Erythroblast (primary cell): ENCODE results near the gene WDR45.
"Not testable (repeated sequence)": the region's sequence is repeated elsewhere in the genome, so short reads cannot be mapped to it uniquely, and the experiment has no call there.

Experiments used
- DNase-seq, 2 experiments: peaks; one replicate each; lab custom pipeline; 2025; lab: John Stamatoyannopoulos, UW
- GATA1 ChIP-seq: IDR thresholded peaks from 2 replicates; pipeline ENCODE4 v1.6.1; 2011; ENCODE audit warnings: low read depth, mild to moderate bottlenecking, control low read depth, low read length, moderate library complexity
- POLR2A ChIP-seq: IDR thresholded peaks from 2 replicates; pipeline ENCODE4 v1.6.1; 2011; ENCODE audit warnings: mild to moderate bottlenecking, low read length

WDR45 gene

DNA sequence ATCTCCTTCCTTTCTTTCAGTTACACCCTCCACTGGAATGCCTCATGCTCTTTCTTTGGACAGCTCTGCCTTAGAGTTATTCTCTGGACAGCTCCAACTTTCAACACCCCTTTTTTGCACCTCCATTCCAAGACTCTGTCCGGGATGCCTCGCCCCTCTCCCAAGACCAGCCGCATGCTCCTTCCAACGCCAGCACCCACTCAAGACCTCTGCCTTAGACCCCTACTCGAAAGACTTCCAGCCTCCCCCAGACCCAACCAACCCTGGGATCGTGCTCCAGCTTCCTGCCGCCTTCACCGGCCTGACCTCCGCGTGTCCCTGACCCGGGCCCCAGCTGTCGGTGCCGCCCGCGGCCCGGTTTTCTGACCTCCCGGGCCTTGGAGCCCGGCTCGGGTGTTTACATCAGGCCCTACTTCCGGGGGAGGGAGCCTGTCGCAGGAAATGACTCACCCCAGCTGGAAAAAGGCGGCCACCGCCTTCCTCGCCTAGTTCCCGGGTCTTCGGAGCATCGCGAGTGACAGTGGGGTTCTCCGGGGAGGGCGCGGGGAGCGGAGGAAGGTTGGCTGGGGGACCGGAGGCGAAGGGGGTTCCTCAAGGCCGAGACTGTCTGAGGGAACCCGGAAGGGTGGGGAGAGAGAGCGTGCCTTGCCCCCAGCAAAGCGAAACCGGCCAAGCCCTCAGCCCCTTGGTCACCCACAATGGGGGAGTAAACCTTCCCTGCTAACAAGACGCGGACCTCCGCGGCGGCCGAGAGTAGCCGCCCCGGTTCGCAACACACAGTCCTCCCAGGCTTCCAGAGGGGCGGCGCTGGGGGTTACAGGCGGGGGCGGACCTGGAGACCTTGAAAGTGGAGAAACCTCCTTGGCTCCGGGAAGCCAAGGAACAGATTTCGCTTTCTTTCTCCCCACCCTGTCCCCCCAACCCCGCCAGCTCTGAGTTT lies at the start of gene WDR45:
Gene WDR45, minus strand, starts transcription at position 399 of the 940 bp plus-strand sequence. CDS start 1,792 bp downstream, outside the sequence.
- TF ChIP-seq POLR2A (peak; percentile 78), GATA1 (no peak)
- peak; percentile 82 to 86 for DNase-seq

- no peak for DNase-seq
- TF ChIP-seq POLR2A: no peak
- TF ChIP-seq GATA1: no peak
These were observed 49.7 kb upstream of the WDR45 start for GRCh38 chrX:49129427-49129826.

- DNase-seq: not testable (repeated sequence)
These were observed 48.1 kb upstream of the WDR45 start for GRCh38 chrX:49127742-49128258.

DNA sequence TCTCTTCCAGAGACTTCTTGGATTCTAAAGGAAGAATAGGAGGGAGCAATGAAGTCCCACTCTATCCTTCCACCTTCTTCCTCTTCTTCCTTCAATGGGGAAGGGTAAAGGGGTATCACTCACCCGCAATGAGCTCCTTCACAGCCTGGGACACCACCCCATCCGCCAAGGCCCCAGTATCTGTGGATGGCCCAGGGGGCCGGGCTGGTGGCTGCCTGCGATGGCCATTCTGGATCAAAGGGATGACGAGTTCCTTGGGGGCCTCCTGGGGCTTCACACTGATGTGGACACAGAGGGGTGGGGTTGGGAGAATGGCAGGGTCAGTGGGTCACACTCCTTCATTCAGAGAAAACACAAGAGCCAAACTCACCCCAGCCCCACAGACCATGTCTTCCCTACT lies 42.8 kb upstream of the WDR45 start:
- TF ChIP-seq GATA1: no peak
- TF ChIP-seq POLR2A: no peak
- no peak for DNase-seq

- DNase-seq: peak; percentile 31 to 42
- no peak for TF ChIP-seq POLR2A
- no peak for TF ChIP-seq GATA1
These were observed 40.4 kb upstream of the WDR45 start for GRCh38 chrX:49120091-49120490.

- DNase-seq: peak; percentile 49 to 78
- TF ChIP-seq POLR2A (no peak), GATA1 (no peak)
These were observed 37.9 kb upstream of the WDR45 start for GRCh38 chrX:49117581-49117980.

- TF ChIP-seq POLR2A (no peak), GATA1 (no peak)
- DNase-seq: peak; percentile 18 to 55
These were observed 37.0 kb upstream of the WDR45 start for GRCh38 chrX:49116716-49117115.

GRCh38 chrX:49116076-49116475 lies 36.4 kb upstream of the WDR45 start:
- TF ChIP-seq POLR2A (no peak), GATA1 (no peak)
- no peak for DNase-seq

GRCh38 chrX:49111791-49112190 lies 32.1 kb upstream of the WDR45 start:
- no peak for DNase-seq
- TF ChIP-seq POLR2A: no peak
- TF ChIP-seq GATA1: no peak

GRCh38 chrX:49110417-49110816 lies 30.7 kb upstream of the WDR45 start:
- no peak for DNase-seq
- TF ChIP-seq POLR2A (no peak), GATA1 (no peak)

GRCh38 chrX:49108641-49109040 lies 29.0 kb upstream of the WDR45 start:
- DNase-seq: no peak

DNA sequence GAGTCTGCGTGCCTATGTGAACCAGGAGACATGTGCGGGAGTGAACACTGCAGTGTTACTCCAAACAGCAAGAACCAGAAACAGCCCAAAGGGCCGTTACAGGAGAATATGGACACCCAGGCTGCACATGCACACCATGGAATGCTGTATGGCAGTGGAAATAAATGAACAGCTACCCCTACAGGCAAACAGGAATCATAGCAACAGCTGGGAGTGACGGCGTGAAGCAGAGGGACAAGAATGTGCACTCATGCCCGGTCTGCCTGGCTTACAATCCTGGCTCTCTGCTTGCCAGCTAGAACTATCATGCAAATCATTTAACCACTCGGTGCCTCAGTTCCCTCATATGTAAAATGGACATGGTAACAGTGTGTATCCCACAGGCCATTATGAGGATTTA lies 27.2 kb upstream of the WDR45 start:
- DNase-seq: peak; percentile 53 to 56
- no peak for TF ChIP-seq GATA1

More at GRCh38 chrX:49108641-49109040, 29.0 kb upstream of the WDR45 start:
- TF ChIP-seq GATA1 (no peak), POLR2A (no peak)

DNA sequence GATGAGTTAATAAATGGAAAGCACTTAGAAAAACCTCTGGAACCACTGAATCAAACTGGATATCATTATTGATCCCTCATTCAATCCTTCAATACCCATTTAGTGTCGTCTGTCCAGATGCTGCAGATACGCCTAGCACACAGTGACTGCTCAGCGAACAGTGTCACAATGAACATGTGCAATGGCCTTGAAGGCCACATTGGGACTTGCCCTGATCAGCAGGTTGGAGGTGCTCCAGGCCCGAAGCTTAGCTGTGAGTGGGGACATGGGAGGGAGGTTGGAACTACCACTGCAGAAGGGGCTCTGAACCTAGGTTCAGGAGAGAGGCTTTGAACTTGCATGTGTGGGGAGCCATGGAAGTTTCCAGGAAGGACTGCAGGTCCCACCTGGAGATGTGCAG lies 26.6 kb upstream of the WDR45 start:
- no peak for DNase-seq
- TF ChIP-seq GATA1: no peak

DNA sequence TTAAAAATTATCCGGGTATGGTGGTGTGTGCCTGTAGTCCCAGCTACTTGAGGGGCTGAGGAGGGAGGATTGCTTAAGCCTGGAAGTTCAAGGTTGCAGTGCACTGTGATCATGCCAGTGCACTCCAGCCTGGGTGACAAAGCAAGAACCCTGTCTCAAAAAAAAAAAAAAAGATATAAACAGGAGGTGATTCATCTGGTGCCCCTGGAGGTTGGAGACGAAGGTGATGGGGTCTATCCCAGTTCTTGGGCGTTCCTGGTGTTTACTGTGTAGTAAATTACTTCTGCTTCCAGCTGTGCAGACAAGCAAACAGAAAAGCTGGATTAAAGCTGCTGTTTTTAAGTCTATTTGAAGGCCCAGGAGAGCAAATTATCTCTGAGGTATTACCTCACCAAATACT lies 23.9 kb upstream of the WDR45 start:
- no peak for TF ChIP-seq POLR2A
- TF ChIP-seq GATA1: no peak
- DNase-seq: no peak
